NT2/D1 (cell line): ENCODE measurements around the gene HUWE1.

Source experiments
- SUZ12 ChIP-seq: IDR thresholded peaks from 2 replicates; pipeline ENCODE4 v1.6.1; 2011; ENCODE audit not compliant: insufficient read length, insufficient read depth; ENCODE audit errors: extremely low read depth
- ZNF274 ChIP-seq: IDR thresholded peaks from 2 replicates; pipeline ENCODE4 v1.6.1; 2011; ENCODE audit warnings: mild to moderate bottlenecking, low read depth, low read length

GRCh38 chrX:53587795-53588420, 98.6 kb downstream of the HUWE1 start:
- no peak for TF ChIP-seq SUZ12
- TF ChIP-seq ZNF274, result no peak
